Raji (cell line): ENCODE measurements around the gene PAPLN.

Experiments
- POLR2A ChIP-seq: IDR thresholded peaks from 2 replicates; pipeline ENCODE4 v1.6.1; 2011; ENCODE audit warnings: low read depth, low read length, control low read depth; ENCODE audit not compliant: insufficient read depth

Gene PAPLN

DNA sequence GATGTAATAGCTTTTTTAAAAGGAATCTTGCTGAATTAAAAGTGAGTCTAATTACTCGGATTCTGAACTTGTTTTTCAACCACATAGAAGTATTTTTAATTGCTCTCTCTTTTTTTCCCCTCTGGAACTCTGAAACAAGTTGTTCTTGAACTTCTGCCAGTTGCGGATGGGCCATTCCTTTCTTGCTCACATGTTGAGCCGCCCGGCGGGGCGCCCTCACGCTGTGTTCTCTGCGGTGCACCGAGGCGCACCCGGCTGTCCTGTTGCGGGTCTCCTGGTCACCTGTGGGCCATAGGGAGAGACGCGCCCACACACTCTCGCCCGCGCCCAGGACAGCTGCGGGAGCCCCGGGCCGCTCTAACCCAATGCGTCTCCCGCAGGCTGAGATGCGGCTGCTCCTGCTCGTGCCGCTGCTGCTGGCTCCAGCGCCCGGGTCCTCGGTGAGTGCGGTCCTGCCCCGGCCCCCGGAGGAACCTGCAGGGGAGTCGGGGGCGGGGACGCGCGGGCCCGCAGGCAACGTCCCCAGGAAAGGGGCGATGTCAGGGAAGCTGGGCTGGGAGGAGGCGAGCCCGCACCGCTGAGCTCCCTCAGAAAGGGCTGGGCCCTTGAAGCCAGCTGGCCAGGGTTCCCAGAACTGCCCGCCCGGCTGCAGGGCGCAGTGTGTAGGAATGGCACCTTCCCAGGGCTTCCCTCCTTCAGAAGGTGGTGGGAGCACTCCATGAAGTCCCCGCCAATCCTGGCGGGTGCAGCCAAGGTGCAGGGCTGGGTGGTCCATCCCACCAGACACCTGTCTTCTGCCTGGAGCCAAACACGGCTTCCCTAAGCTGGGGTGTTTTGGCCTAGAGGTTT lies 2.3 kb downstream of the PAPLN start:
- TF ChIP-seq POLR2A, result no peak

DNA sequence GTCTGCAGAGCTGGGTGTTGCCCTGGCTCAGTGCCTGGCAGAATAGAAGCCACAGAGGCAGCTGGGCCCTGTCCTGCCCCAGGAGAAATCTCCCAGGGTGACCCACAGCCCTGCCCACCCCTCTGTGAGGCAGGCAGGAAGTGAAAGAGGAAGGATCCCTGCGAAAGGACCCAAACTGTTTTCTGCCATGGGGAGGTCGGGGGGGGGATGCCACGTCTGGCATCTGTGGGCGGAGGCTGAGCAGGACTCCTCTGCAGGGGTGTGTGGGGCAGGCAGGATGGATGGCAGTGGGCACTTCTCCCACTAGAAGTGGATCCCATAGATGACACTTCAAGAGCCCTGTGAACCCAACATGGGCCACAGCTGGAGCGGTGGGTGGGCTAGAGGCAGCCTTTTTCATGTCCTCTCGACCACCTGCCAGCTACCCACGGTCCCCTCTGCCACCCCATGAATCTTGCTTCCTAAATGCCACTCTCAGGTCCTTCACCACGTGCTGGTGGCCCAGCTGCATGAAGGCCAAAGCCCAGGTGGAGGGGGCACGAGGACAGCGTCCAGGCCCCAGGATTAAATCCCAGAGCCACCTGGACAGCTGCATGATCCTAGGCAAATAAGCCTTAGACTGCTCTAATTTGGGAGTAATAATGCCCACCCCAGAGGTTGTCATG lies 3.6 kb downstream of the PAPLN start:
- no peak for TF ChIP-seq POLR2A

DNA sequence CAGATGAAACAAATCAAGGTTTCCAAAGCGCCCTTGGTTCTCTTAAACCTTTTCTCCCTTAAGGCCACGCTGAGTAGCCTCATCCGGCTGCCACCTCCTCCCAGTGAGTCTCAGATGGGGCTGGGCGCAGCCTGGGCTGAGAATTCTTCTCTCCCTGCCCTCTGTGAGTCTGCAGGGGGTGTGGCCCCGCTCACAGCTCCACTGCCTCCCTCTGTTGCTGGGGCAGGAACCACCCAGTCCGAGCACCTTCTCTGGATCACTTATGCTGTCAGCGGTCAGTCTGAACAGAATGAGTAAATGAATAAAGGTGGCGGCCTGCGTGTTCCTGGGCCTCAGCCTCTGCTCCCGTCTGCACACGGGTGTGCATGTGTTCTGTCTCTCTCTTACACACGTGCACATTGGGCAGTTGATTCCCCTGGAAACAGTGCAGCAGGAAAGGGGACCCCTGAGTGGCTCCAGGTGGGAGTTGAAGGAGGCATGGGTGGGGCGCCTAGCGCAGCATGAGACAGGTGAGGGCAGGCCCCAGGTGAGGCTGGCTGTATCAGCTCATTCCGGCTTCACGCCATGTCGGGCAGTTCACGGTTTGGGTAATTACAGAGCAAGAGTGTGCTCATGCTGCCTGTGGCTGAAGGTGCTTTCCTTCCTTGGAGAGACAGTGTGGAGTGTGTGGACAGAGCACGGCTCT lies 4.3 kb downstream of the PAPLN start:
- TF ChIP-seq POLR2A, result no peak

DNA sequence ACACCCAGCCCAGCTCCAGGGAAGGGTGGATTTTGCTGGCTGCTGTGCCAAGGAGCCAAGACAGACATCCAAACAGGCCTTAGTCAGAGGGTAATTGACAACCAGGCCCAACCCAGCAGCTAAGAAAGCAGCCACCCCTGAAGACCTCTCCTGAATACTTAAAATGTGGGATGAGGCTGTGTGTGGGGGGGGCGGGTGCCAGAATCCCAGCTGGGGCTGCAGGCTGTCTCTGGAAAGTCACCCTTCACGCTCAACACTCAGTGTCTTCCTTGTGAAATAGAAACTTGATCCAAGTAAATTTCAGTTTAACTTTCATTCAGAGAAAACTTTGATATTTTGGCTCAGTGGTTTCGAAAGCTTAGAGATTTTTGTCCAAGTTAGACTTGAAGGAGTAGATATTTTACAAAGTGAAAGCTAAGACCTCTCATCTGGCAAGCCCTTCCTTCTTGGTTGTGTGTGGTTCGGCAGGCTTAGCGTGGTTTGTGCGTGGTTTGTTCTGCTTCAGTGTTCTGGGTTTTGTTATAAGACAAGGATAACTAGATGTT lies 5.1 kb downstream of the PAPLN start:
- no peak for TF ChIP-seq POLR2A

DNA sequence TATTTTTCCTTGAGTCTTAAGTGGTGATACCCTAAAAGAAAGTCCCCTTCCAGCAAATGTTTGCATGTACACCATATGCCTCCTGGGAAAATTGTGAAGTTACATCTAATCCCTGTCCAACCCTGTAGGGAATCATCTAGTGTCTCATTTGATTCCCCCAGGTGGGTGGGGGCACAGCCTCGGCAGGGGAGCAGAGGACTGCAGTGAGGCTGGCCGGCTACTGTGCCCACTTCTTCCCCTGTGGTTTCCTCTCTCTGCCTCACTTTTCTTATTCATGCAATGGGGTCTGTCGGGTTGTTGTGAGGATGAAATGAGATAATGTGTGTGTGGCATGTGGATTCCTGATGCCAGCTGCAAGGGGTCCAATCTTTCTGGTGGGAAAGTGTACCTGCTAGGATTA lies 6.0 kb downstream of the PAPLN start:
- no peak for TF ChIP-seq POLR2A

DNA sequence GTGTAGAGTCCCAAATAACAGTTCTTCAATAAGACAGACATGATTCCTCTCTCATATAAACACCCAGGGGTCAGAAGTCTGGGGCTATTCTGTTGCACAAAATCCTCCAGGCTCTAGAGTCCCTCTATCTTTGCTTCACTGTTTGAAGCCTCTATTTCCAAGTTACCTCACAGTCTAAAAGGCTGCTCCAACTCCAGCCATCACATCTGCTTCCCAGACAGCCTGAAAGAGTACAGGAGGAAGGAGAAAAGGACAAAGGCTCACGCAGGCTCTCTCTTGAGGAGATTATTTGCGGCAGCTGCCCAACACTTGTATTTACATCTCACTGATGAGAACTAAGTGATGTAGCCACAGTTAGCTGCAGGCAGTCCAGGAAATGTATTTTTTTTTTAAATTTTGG lies 6.4 kb downstream of the PAPLN start:
- TF ChIP-seq POLR2A, result no peak

DNA sequence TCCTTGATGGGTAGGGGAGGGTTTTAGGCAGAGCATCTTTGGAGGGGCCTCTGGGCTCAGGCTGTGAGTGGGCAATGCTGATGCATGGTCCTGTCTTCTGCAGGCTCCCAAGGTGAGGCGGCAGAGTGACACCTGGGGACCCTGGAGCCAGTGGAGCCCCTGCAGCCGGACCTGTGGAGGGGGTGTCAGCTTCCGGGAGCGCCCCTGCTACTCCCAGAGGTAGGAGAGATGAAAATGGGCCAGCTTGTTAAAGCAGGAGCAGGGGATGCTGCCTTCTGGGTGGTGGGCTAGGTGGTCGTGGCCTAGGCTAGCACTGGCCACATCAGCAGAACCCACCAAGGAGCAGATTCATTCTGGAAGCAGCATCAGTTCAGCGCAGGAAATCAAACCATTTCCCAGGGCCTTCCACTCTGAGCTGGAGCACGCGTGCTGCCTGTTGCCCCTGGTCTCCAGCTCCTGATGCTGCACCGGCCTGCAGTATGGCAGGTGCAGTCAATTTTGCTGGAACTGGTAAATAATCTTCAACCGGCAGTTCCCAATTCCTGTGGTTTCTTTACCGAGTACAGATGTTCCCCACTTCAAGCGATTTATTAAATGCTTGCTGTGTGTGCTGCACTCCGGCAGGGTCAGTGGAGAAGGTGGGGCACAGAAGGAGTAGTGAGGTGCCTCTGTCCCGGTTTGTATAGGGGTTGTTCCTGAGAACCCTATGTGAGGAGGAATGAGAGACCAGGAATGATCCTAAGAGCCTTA lies 7.4 kb downstream of the PAPLN start:
- no peak for TF ChIP-seq POLR2A

DNA sequence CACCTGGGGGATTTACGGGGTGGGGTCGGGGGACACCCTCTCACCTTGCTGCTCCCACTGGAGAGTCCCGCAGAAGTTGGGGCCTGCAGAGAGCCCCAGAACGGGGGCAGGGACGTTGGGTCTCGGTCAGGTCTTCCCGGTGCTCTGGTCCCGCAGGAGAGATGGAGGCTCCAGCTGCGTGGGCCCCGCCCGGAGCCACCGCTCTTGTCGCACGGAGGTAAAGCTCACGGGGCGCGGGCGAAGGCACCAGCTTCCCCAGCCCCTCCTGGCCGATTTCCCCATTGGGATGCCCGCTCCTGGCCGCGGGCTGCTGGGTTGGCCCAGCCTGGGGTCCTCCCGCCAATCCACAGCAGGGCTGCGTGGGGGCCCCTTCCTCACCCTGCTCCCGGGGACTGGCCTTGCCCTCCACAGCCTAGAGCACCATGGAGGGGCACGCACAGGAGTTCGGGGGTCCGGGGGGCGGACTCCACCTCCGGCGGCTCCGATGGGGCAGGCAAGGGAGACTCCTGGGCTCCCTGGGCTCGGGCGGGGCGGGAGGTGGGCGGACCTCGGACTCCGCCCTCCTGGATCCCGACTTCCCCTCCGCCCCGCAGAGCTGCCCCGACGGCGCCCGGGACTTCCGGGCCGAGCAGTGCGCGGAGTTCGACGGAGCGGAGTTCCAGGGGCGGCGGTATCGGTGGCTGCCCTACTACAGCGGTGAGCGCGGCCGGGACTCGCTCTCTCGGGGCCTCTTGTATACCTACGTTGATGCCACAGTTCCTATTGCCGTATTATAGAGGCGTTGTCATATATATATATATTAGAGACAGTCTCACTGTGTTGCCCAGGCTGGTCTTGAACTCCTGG lies 8.4 kb downstream of the PAPLN start:
- TF ChIP-seq POLR2A, result no peak

DNA sequence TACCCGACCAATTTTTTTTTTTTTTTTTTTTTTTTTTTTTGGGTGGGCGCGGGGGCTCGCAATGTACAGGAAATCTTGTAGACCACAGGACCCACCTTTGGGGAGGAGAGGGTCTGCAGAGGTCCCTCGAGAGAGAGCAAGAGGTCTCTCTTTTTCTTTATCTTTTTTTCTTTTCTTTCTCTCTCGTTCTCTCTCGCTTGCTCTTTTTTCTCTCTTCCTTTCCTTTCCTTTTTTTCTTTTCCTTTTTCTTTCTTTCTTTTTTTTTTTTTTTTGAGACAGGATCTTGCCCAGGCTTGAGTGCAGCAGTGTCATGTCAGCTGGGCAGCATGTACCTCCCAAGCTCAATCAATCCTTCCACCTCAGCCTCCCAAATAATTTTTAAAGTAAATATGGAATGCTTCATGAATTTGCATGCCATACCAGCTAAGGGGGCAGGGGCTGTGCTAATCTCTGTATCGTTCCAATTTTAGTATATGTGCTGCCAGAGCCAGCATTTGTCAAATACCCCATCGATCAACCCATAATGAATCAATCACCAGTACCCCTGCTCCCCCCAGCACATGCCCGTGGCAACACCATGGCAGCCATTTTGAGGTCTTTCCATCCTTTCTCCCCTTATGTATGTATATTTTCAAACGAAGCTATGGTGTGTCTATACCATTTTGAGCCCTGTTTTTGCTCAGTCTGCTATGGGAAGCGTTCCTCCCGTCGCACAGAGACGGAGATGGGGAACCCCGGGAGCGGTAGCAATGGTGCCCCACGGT lies 9.3 kb downstream of the PAPLN start:
- TF ChIP-seq POLR2A, result no peak

DNA sequence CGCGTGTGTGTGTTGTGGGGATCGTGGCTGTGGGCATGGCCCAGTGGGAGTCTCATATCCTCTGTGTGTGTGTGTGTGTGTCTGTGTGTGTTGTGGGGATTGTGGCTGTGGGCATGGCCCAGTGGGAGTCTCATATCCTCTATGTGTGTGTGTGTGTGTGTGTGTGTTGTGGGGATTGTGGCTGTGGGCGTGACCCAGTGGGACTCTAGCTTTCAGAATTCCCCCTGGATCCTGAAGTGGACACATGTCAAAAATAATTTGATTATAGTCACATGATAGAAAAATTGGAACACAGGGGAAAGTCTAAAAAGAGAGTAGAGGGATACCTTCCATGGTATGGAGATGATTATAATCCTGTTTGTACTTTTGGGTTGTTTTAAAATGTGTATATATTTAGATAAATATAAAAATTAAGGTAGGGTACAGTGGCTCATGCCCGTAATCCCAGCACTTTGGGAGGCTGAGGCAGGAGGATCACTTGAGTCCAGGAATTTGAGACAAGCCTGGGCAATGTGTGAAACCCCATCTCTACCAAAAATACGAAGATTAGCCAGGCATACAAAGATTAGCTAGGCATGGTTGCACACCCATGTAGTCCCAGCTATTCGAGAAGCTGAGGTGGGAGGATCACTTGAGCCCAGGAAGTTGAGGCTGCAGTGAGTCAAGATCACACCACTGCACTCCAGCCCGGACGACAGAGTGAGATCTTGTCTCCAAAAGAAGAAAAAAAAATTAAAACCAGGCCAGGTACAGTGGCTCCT lies 11.0 kb downstream of the PAPLN start:
- 0 out of 2 replicates have a peak, but pooled peaks have one; percentile 27 for TF ChIP-seq POLR2A

DNA sequence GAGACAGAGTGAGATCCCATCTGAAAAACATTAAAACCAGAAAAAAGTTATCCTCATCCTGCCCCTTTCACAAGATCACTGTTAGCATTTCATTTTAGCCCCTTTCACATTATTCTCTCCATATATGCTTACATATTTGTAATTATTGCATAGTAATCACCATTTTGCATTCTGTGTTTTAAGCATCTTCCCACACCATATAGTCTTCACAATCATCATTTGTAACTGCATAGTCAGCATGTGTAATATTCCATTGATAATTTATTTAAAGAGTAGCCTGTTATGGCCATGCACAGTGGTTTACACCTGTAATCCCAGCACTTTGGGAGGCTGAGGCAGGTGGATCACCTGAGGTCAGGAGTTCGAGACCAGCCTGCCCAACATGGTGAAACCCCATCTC lies 11.8 kb downstream of the PAPLN start:
- TF ChIP-seq POLR2A, result no peak

DNA sequence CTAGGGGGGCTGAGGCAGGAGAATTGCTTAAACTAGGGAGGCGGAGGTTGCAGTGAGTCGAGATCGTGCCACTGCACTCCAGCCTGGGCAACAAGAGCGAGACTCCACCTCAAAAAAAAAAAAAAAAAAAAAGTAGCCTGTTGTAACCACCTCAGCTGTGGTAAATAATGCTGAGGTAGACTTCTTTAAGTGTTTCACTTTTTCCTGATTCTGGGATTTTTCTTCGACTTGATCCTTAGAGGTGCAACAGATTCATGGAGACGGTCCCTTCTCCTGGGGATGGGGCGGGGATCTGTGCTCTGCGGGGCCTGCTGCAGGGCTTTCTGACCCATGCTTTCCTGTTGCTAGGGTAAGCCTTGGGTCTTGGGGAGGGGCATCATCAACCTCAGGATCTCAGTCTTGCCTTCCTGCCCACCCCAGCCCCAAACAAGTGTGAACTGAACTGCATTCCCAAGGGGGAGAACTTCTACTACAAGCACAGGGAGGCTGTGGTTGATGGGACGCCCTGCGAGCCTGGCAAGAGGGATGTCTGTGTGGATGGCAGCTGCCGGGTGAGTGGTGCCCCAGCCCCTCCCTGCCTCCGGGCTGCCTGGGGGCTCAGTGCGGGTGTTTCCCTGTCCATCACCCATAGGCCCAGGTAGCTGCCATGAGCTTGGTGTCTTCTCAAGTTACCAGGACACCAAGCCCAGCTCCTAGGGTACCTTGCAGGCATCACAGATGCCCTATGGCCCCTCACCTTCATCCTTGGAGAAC lies 12.4 kb downstream of the PAPLN start:
- no peak for TF ChIP-seq POLR2A
